Putamen (tissue), 1 donor: ENCODE measurements around the gene GRXCR2.
"Not testable (repeated sequence)": the region's sequence is repeated elsewhere in the genome, so short reads cannot be mapped to it uniquely, and the experiment has no call there.

ENCODE experiments used
- DNase-seq: peaks from one replicate; pipeline ENCODE4 v3.0.0-alpha.2; 2016; ENCODE audit warnings: low spot score

Gene GRXCR2, protein sequence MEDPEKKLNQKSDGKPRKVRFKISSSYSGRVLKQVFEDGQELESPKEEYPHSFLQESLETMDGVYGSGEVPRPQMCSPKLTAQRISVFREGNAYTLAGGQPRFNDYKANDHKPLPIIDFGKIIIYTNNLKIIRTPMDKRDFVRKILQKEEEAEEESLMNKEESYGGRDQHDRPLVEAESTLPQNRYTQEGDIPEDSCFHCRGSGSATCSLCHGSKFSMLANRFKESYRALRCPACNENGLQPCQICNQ

GRCh38 chr5:145872914-145873313 is at the start of gene GRXCR2:
TSS of gene GRXCR2 (minus strand) at chr5:145873014. CDS start at chr5:145872968, 46 bp downstream.
- DNase-seq = no peak

GRCh38 chr5:145922059-145922458 is 49.2 kb upstream of the GRXCR2 start:
- DNase-seq = no peak

DNA sequence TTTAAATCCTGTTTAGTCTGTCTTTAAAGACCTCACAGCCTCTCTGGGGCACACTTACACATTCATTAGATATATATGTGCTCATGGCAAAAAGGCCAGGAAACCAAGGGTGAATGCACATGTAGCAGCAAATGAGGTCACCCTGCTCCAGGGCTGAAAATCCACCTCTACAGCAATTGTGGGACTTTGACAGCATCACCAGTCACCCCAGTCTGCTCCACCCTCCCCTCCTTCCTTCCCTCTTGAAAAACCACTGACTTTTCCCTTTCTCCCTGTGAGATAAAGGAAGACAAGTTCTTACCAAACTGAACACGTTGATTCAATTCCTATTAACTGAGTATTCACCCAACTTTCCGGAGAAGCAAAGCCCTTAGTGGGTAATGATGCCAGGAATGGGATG is 48.4 kb upstream of the GRXCR2 start:
- DNase-seq = no peak

- DNase-seq = no peak
Observed at GRCh38 chr5:145920542-145921210, 47.9 kb upstream of the GRXCR2 start.

GRCh38 chr5:145919413-145919812 is 46.6 kb upstream of the GRXCR2 start:
- DNase-seq = peak; percentile 63

DNA sequence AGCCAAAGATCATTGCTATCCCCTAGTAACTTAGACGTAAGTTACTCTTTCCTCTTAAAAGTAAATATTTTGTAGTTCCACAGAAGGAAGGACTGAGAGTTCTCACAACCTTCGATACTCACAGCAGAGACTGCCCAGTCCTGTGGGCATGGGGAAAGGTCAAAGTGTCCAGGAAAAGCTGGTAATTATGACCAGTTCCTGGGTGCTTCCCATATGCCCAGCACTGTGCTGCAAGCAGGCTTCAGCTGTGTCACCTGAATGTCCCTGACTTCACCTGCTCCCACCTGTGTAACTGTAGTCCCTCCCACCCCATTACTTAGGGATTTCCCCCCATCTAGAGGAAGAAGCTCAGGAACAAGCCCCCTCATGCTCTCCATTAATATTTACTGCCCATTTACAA is 45.6 kb upstream of the GRXCR2 start:
- no peak for DNase-seq

DNA sequence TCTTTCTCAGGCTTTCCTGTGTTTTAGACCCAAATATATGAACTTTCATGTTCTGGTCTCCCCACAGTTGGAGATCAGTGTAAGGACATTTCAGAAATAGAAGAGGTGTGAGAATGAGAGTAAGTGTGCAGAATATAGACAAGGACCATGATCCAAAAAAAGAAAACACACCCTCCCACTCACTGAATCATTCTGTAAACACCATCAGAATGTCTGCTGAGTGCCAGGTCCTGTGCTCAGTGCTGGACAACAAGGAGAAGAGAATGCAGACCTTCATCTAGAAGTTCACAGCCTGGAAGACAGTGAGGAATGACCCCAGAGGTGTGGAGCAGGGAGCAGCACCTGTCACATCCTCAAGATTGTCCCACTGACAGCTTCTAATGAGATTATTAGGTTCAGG is 44.5 kb upstream of the GRXCR2 start:
- DNase-seq = no peak

- DNase-seq = peak; percentile 80
Observed at GRCh38 chr5:145915970-145916638, 43.3 kb upstream of the GRXCR2 start.

DNA sequence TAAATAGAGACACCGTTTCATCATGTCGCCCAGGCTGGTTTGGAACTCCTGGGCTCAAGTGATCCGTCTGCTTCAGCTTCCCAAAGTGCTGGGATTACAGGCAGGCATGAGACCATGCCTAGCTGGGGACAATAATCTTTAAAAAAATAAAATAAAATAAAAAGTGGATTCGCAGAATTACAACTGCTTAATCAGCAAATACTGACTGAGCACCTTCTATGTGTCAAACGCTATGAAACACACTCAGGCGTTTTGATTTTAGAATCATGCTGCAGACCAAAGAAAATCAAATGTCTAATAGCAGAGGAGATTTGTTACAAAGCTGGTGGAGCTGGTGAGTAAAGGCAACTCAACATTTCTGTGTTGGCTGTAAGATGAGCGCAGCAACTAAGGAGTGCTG is 40.9 kb upstream of the GRXCR2 start:
- DNase-seq = no peak

DNA sequence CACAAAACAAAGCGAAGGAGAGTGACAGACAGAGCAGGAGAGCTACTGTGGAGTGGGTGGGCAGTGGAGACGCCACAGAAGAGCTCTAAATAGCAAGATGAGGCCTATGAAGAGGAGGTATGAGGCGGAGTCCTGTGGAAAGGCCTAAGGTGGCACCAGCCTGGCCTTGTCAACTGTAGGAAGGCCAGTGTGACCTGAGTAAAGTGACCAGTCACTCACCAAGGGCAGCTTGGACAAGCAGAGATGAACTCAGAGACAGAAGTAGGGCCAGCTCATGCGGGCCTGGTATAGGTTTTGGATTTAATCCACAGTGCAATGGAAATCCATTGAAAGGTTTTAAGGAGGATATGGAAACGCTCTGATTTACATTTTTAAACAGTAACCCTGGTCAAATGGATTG is 39.8 kb upstream of the GRXCR2 start:
- DNase-seq = no peak

- DNase-seq = no peak
Observed at GRCh38 chr5:145912019-145912418, 39.2 kb upstream of the GRXCR2 start.

DNA sequence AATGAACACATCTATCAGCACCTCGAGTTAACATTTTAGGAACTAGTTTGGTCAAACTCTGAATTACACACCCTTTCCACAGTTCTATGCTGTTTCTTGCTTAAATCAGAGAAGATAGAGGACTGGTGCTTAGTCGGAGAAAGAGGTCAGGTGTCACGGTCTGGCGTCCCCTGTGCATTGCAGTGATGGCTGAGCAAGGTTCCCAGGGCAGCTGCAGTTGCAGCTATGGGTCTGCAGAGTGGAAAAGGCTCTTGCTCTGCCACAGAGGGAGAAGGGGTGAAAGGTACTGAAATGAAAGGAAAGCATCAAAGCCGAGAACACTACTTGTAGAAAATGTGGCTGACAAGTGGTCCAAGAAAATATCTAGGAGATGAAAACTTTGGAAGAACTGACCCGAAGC is 38.4 kb upstream of the GRXCR2 start:
- DNase-seq = no peak

DNA sequence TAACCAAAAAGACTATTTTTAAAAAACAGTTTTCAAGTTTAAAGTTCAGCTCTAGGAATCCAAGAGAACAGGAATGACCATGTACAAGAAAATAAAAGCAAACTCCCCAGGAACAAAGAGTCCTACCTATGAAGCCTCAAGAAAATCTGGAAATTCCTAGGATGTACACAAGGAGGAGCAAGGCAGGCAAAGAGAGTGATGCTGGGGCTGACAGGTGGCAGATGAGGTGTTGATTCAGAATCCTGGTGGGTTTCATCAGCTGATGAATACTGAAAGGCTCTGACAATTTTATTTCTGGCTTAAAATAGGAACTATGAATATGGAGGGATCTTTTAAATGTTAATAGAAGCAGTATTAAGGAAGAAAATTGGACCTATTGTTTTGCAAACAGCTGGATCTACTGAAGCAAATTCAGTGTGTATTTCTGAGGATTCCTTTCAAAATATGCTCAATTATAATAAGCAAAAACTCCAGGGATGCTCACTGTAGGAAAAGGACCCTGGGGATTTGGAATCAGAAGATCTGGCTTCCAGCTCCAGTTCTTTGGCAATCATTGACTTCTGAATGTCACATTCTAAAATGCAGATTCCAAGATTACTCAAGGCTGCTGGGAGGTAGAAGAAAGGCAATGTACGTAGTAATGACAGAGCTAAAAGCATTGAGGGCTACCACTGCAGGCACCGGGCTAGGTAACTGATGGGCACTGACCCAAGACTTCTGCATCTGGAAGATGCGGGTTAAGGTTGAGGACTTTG is 35.6 kb upstream of the GRXCR2 start:
- DNase-seq = peak; percentile 39

- no peak for DNase-seq
Observed at GRCh38 chr5:145906401-145906800, 33.6 kb upstream of the GRXCR2 start.

GRCh38 chr5:145904743-145905142 is 31.9 kb upstream of the GRXCR2 start:
- DNase-seq = no peak

- DNase-seq = no peak
Observed at GRCh38 chr5:145903867-145904266, 31.1 kb upstream of the GRXCR2 start.

DNA sequence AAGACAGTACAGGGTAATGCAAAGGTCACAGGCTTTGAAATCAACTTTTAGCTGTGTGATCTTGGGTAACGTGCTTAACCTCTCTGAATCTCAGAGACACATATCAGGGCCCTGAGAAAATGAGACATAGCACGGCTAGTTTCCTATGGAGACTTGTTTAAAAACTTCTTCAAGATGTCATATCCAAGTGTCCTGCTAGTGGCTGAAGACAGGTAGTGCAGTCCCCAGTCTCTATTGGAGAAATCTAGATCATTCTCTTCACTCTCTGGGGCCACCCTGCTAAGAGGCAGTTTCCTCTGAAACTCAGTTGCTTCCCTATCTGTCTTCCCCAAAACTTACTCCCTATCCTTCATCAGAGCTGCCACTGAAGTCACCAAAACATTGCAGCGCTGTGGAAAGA is 30.3 kb upstream of the GRXCR2 start:
- DNase-seq = no peak

GRCh38 chr5:145902421-145902820 is 29.6 kb upstream of the GRXCR2 start:
- no peak for DNase-seq

- no peak for DNase-seq
Observed at GRCh38 chr5:145898171-145898570, 25.4 kb upstream of the GRXCR2 start.

DNA sequence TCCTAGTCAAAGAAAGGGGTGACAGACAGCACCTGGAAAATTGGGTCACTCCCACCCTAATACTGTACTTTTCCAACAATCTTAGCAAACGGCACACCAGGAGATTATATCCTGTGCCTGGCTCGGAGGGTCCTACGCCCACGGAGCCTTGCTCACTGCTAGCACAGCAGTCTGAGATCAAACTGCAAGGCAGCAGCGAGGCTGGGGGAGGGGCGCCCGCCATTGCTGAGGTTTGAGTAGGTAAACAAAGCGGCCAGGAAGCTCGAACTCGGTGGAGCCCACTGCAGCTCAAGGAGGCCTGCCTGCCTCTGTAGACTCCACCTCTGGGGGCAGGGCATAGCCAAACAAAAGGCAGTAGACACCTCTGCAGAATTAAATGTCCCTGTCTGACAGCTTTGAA is 18.6 kb upstream of the GRXCR2 start:
- DNase-seq = not testable (repeated sequence)

DNA sequence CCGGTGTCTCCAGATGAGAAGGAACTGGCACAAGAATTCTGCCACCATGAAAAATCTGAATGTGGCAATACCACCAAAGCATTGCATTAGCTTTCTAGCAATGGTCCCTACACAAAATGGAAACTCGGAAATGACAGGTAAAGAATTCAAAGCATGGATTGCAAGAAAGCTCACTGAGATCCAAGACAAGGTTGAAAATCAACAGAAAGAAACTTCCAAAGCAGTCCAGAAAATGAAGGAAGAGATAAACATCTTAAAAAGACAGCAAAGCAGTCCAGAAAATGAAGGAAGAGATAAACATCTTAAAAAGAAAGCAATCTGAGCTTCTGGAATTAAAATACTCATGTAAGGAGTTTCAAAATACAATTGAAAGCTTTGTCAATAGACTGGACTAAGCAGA is 16.8 kb upstream of the GRXCR2 start:
- DNase-seq = no peak

DNA sequence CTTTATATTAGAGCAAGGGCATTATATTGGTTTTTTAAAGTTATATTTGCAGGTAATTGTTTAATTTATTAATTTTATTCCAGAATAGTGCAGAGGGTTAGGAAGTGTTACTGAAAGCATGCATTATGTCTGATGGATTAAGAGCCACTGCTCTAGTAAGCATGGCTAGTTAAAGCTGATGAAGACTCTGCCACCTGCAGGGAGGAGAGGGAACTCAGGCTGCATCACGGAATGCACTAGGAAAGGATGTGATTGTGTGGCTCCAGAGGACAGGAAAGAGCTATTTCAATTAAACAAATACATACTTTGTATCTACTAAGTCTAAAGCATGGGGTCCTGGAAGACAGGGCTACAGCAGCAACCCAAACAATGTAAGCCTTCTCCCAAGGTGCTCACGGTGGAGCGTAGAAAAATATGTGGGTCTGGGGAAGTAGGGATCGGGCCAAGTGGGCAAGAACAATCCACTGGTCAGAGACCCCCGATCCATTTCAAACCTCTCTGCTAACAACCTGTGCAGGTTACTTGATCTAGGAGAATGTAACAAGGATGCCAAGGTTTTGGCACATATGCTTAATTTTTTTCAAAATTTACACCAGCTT is 15.3 kb upstream of the GRXCR2 start:
- no peak for DNase-seq
